SK-N-SH treated with all-trans-retinoic acid at 6 μM for 48 hours (cell line): ENCODE data around the gene DGCR2.
"Not testable (repeated sequence)": the region's sequence is repeated elsewhere in the genome, so short reads cannot be mapped to it uniquely, and the experiment has no call there.

Experiments used
- CSDC2 ChIP-seq: fragments of 250-450 bp; sonication (Bioruptor Pico); IDR thresholded peaks from 2 replicates; pipeline ENCODE4 v1.5.0; 2020; ENCODE audit warnings: mild to moderate bottlenecking, moderate library complexity
- OSR1 ChIP-seq: fragments of 250-450 bp; sonication (Bioruptor Pico); IDR thresholded peaks from 2 replicates; pipeline ENCODE4 v1.8.0; 2022; ENCODE audit warnings: moderate library complexity, mild to moderate bottlenecking, inconsistent platforms
- RARB ChIP-seq: fragments of 250-450 bp; sonication (Bioruptor Pico); IDR thresholded peaks from 2 replicates; pipeline ENCODE4 v1.8.0; 2021; ENCODE audit warnings: mild to moderate bottlenecking, moderate library complexity
- ZFP3 ChIP-seq: fragments of 250-450 bp; sonication (Bioruptor Pico); IDR thresholded peaks from 2 replicates; pipeline ENCODE4 v1.5.0; 2020; ENCODE audit warnings: mild to moderate bottlenecking, moderate library complexity
- ZNF565 ChIP-seq: fragments of 450-650 bp; formaldehyde crosslinking; conservative IDR thresholded peaks from 2 replicates; pipeline ENCODE4 v1.5.0; 2020; ENCODE audit warnings: low read depth, mild to moderate bottlenecking, moderate library complexity
- TF ChIP-seq, protein P1 (sequence below): fragments of 250-450 bp; sonication (Bioruptor Pico); IDR thresholded peaks from 2 replicates; pipeline ENCODE4 v1.8.0; 2020; ENCODE audit warnings: mild to moderate bottlenecking, moderate library complexity, borderline replicate concordance
- TF ChIP-seq, protein P2 (sequence below): fragments of 250-450 bp; sonication (Bioruptor Pico); IDR thresholded peaks from 2 replicates; pipeline ENCODE4 v1.5.0; 2020; ENCODE audit warnings: mild to moderate bottlenecking, moderate library complexity

DNA sequence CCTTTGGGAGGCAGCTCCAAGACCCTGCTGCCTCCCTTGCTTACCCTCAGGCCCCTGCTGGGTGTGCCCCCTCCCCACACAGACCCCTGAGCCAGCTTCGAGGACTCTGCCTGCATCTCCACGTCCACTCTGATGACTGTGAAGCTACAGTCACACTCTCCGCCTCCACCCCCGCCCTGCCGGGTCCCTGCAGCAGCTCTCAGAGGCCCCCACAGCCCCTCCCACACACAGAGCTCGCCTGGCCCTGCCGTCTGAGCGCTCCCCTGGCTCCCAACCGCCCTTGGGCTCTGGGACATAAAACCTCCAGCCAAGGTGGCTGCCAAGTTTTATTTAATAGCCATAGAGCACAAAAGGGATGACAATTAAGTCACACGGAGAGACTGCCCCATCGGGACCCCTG lies 96.1 kb downstream of the DGCR2 start:
- TF ChIP-seq, protein P1, sequence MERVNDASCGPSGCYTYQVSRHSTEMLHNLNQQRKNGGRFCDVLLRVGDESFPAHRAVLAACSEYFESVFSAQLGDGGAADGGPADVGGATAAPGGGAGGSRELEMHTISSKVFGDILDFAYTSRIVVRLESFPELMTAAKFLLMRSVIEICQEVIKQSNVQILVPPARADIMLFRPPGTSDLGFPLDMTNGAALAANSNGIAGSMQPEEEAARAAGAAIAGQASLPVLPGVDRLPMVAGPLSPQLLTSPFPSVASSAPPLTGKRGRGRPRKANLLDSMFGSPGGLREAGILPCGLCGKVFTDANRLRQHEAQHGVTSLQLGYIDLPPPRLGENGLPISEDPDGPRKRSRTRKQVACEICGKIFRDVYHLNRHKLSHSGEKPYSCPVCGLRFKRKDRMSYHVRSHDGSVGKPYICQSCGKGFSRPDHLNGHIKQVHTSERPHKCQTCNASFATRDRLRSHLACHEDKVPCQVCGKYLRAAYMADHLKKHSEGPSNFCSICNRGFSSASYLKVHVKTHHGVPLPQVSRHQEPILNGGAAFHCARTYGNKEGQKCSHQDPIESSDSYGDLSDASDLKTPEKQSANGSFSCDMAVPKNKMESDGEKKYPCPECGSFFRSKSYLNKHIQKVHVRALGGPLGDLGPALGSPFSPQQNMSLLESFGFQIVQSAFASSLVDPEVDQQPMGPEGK (CRISPR knock-in tag), result not testable (repeated sequence)
- not testable (repeated sequence) for TF ChIP-seq ZNF565, CSDC2, OSR1, ZFP3, RARB (CRISPR knock-in tag)
- TF ChIP-seq, protein P2, sequence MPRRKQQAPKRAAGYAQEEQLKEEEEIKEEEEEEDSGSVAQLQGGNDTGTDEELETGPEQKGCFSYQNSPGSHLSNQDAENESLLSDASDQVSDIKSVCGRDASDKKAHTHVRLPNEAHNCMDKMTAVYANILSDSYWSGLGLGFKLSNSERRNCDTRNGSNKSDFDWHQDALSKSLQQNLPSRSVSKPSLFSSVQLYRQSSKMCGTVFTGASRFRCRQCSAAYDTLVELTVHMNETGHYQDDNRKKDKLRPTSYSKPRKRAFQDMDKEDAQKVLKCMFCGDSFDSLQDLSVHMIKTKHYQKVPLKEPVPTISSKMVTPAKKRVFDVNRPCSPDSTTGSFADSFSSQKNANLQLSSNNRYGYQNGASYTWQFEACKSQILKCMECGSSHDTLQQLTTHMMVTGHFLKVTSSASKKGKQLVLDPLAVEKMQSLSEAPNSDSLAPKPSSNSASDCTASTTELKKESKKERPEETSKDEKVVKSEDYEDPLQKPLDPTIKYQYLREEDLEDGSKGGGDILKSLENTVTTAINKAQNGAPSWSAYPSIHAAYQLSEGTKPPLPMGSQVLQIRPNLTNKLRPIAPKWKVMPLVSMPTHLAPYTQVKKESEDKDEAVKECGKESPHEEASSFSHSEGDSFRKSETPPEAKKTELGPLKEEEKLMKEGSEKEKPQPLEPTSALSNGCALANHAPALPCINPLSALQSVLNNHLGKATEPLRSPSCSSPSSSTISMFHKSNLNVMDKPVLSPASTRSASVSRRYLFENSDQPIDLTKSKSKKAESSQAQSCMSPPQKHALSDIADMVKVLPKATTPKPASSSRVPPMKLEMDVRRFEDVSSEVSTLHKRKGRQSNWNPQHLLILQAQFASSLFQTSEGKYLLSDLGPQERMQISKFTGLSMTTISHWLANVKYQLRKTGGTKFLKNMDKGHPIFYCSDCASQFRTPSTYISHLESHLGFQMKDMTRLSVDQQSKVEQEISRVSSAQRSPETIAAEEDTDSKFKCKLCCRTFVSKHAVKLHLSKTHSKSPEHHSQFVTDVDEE (CRISPR knock-in tag), result not testable (repeated sequence)
